Astrocyte (in vitro differentiated cells and primary cell): ENCODE measurements around the gene LRRC27. TPM values are rescaled to one million over a fixed set of nuclear protein-coding genes. Genes with fewer than 3 reads are reported as not detected.

ENCODE experiments used
- DNase-seq: peaks from one replicate; pipeline ENCODE4 v3.0.0-alpha.2; 2010; ENCODE audit warnings: low read depth
- FAIRE-seq: peaks from 2 replicates; lab custom pipeline; 2011; peaks lifted over from hg19 to GRCh38; lab: Jason Lieb, UNC
- H2AFZ ChIP-seq: 2 replicates; pipeline ENCODE4 v1.6.0; 2012; ENCODE audit warnings: low read depth, low read length, inconsistent platforms
- H3K27ac ChIP-seq: 2 replicates; pipeline ENCODE4 v1.5.1; 2011; ENCODE audit warnings: low read depth, low read length, inconsistent platforms
- H3K27me3 ChIP-seq: 2 replicates; pipeline ENCODE4 v1.6.0; 2011; ENCODE audit warnings: low read length, inconsistent platforms; ENCODE audit not compliant: insufficient read depth
- H3K36me3 ChIP-seq: 2 replicates; pipeline ENCODE4 v1.5.1; 2011; ENCODE audit warnings: low read length, inconsistent platforms; ENCODE audit not compliant: insufficient read depth
- H3K4me1 ChIP-seq: 2 replicates; pipeline ENCODE4 v1.5.1; 2011; ENCODE audit warnings: low read length, inconsistent platforms; ENCODE audit not compliant: insufficient read depth
- H3K4me2 ChIP-seq: 2 replicates; pipeline ENCODE4 v1.6.0; 2012; ENCODE audit warnings: low read length, inconsistent platforms
- H3K4me3 ChIP-seq: 2 replicates; pipeline ENCODE4 v1.5.1; 2011; ENCODE audit warnings: low read depth, mild to moderate bottlenecking, low read length, inconsistent platforms; ENCODE audit not compliant: insufficient read depth
- H3K79me2 ChIP-seq: 2 replicates; pipeline ENCODE4 v1.6.0; 2012; ENCODE audit warnings: mild to moderate bottlenecking, low read length, inconsistent platforms; ENCODE audit not compliant: insufficient read depth
- H3K9ac ChIP-seq: 2 replicates; pipeline ENCODE4 v1.6.0; 2012; ENCODE audit warnings: mild to moderate bottlenecking, low read length, inconsistent platforms
- H3K9me3 ChIP-seq: 2 replicates; pipeline ENCODE4 v1.5.1; 2012; ENCODE audit warnings: low read depth, mild to moderate bottlenecking, low read length, inconsistent platforms; ENCODE audit not compliant: insufficient read depth
- H4K20me1 ChIP-seq: 2 replicates; pipeline ENCODE4 v1.6.0; 2012; ENCODE audit warnings: low read length, inconsistent platforms; ENCODE audit not compliant: insufficient read depth
- H3K27ac Mint-ChIP-seq: one replicate; pipeline ENCODE4 v1.8.0; 2021; ENCODE audit warnings: mild to moderate bottlenecking, mixed read lengths; ENCODE audit not compliant: unreplicated experiment
- H3K27me3 Mint-ChIP-seq: one replicate; pipeline ENCODE4 v1.8.0; 2021; ENCODE audit warnings: low read depth, mixed read lengths; ENCODE audit not compliant: unreplicated experiment
- H3K36me3 Mint-ChIP-seq: one replicate; pipeline ENCODE4 v1.8.0; 2021; ENCODE audit warnings: low read depth, mixed read lengths; ENCODE audit not compliant: unreplicated experiment
- H3K4me1 Mint-ChIP-seq: one replicate; pipeline ENCODE4 v1.8.0; 2021; ENCODE audit warnings: low read depth, mixed read lengths; ENCODE audit not compliant: unreplicated experiment
- H3K4me3 Mint-ChIP-seq: one replicate; pipeline ENCODE4 v1.8.0; 2021; ENCODE audit warnings: mild to moderate bottlenecking, moderate library complexity, mixed read lengths; ENCODE audit not compliant: unreplicated experiment
- H3K9me3 Mint-ChIP-seq: one replicate; pipeline ENCODE4 v1.8.0; 2021; ENCODE audit warnings: mild to moderate bottlenecking, mixed read lengths; ENCODE audit not compliant: unreplicated experiment
- EZH2 ChIP-seq: IDR thresholded peaks from 2 replicates; pipeline ENCODE4 v1.6.1; 2012; ENCODE audit warnings: mild to moderate bottlenecking, low read length, inconsistent platforms; ENCODE audit not compliant: insufficient read depth
- total RNA-seq: library from RNA; stranded (reverse); gene quantifications from 2 replicates; pipeline ENCODE4 v1.2.1, GENCODE V29; 2021
- TF ChIP-seq, protein P1 (sequence below): IDR thresholded peaks from 2 replicates; pipeline ENCODE4 v1.5.1; 2011; ENCODE audit warnings: low read depth, mild to moderate bottlenecking, inconsistent platforms, low read length, moderate library complexity; ENCODE audit not compliant: insufficient read depth

The LRRC27 gene
- total RNA-seq, 1 donor from 2014 or later, result 8.0 TPM

GRCh38 chr10:132365102-132365501 lies 33.1 kb downstream of the LRRC27 start:
- Histone ChIP-seq H3K4me1 (no peaks in the 10 kb centered on the region), H3K4me3 (no peak overlapping the region), H3K9ac (no peak overlapping the region), H3K36me3 (no peaks in the 10 kb centered on the region), H2AFZ (no peak overlapping the region), H3K27ac (no peak overlapping the region), H3K9me3 (no peaks in the 10 kb centered on the region), H3K4me2 (no peak overlapping the region), H4K20me1 (no peaks in the 10 kb centered on the region), H3K79me2 (no peaks in the 10 kb centered on the region), H3K27me3 (no peaks in the 10 kb centered on the region)
- H3K36me3 Mint-ChIP-seq, result peaks cover 16% of the 10 kb centered on the region
- H3K9me3 Mint-ChIP-seq, result no peaks in the 10 kb centered on the region
- peaks cover 7% of the 10 kb centered on the region for H3K4me1 Mint-ChIP-seq
- TF ChIP-seq, protein P1, sequence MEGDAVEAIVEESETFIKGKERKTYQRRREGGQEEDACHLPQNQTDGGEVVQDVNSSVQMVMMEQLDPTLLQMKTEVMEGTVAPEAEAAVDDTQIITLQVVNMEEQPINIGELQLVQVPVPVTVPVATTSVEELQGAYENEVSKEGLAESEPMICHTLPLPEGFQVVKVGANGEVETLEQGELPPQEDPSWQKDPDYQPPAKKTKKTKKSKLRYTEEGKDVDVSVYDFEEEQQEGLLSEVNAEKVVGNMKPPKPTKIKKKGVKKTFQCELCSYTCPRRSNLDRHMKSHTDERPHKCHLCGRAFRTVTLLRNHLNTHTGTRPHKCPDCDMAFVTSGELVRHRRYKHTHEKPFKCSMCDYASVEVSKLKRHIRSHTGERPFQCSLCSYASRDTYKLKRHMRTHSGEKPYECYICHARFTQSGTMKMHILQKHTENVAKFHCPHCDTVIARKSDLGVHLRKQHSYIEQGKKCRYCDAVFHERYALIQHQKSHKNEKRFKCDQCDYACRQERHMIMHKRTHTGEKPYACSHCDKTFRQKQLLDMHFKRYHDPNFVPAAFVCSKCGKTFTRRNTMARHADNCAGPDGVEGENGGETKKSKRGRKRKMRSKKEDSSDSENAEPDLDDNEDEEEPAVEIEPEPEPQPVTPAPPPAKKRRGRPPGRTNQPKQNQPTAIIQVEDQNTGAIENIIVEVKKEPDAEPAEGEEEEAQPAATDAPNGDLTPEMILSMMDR, result no peak
- no peak for TF ChIP-seq EZH2
- no peak for FAIRE-seq
- peaks cover 3% of the 10 kb centered on the region for H3K27me3 Mint-ChIP-seq
- H3K27ac Mint-ChIP-seq, result no peak overlapping the region
- H3K4me3 Mint-ChIP-seq, result no peak overlapping the region
- DNase-seq, result no peak

- H3K9ac ChIP-seq, result no peak overlapping the region
- no peaks in the 10 kb centered on the region for H3K9me3 ChIP-seq
- H3K27me3 Mint-ChIP-seq, result peaks cover 4% of the 10 kb centered on the region
- H3K36me3 Mint-ChIP-seq, result peaks cover 18% of the 10 kb centered on the region
- DNase-seq, result no peak
- FAIRE-seq, result no peak
- no peaks in the 10 kb centered on the region for H4K20me1 ChIP-seq
- H3K27me3 ChIP-seq, result no peaks in the 10 kb centered on the region
- no peak overlapping the region for H3K27ac Mint-ChIP-seq
- peaks cover 7% of the 10 kb centered on the region for H3K4me1 Mint-ChIP-seq
- H3K27ac ChIP-seq, result no peak overlapping the region
- no peak overlapping the region for H3K4me3 ChIP-seq
- H3K4me2 ChIP-seq, result no peak overlapping the region
- H3K36me3 ChIP-seq, result no peaks in the 10 kb centered on the region
- H3K4me3 Mint-ChIP-seq, result no peak overlapping the region
- H3K79me2 ChIP-seq, result no peaks in the 10 kb centered on the region
- H3K9me3 Mint-ChIP-seq, result no peaks in the 10 kb centered on the region
- no peak overlapping the region for H2AFZ ChIP-seq
- TF ChIP-seq EZH2, result no peak
- TF ChIP-seq, protein P1, result no peak
- H3K4me1 ChIP-seq, result no peaks in the 10 kb centered on the region
Observed at GRCh38 chr10:132366006-132366405, 34.0 kb downstream of the LRRC27 start.

DNA sequence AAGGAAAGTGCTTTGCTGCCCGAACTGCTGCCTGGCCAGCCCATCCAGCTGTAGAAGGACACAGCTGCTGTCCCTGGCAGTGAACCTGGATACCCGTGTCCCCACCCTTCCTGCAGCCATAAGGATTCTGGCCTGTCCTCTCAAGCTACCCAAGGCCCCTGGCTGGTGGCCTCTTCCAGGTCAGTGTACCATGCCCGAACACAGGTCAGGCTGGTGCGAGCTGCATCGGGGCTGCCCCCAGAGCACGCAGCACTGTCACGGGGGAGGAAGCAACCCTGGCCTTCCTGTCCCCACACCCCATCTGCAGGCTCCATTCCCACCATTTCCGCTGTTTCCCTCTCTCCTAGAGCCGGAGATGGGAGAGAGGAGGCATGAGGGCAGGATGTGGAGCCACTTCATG lies 34.5 kb downstream of the LRRC27 start:
- H2AFZ ChIP-seq, result no peak overlapping the region
- no peak overlapping the region for H3K4me3 ChIP-seq
- no peaks in the 10 kb centered on the region for H3K79me2 ChIP-seq
- no peaks in the 10 kb centered on the region for H3K4me1 ChIP-seq
- H3K36me3 ChIP-seq, result no peaks in the 10 kb centered on the region
- DNase-seq (no peak), FAIRE-seq (no peak)
- Mint-ChIP-seq H3K27me3 (peaks cover 4% of the 10 kb centered on the region), H3K9me3 (no peaks in the 10 kb centered on the region), H3K4me3 (no peak overlapping the region), H3K27ac (no peak overlapping the region), H3K36me3 (peaks cover 16% of the 10 kb centered on the region), H3K4me1 (peaks cover 7% of the 10 kb centered on the region)
- TF ChIP-seq, protein P1, result no peak
- TF ChIP-seq EZH2, result no peak
- H3K27me3 ChIP-seq, result no peaks in the 10 kb centered on the region
- no peaks in the 10 kb centered on the region for H4K20me1 ChIP-seq
- H3K9ac ChIP-seq, result no peak overlapping the region
- H3K9me3 ChIP-seq, result no peaks in the 10 kb centered on the region
- H3K4me2 ChIP-seq, result no peak overlapping the region
- no peak overlapping the region for H3K27ac ChIP-seq
